WI38 (cell line): ENCODE data around the gene MRI1.
"Not testable (repeated sequence)": the region's sequence is repeated elsewhere in the genome, so short reads cannot be mapped to it uniquely, and the experiment has no call there.

ENCODE experiments used
- H3K4me3 ChIP-seq: 2 replicates; pipeline ENCODE4 v1.5.1; 2011; ENCODE audit warnings: low read depth, mild to moderate bottlenecking, control low read depth, low read length
- TF ChIP-seq, protein P1 (sequence below): IDR thresholded peaks from 2 replicates; pipeline ENCODE4 v1.5.1; 2012; ENCODE audit warnings: low read depth, mild to moderate bottlenecking, control low read depth, low read length

MRI1 gene

DNA sequence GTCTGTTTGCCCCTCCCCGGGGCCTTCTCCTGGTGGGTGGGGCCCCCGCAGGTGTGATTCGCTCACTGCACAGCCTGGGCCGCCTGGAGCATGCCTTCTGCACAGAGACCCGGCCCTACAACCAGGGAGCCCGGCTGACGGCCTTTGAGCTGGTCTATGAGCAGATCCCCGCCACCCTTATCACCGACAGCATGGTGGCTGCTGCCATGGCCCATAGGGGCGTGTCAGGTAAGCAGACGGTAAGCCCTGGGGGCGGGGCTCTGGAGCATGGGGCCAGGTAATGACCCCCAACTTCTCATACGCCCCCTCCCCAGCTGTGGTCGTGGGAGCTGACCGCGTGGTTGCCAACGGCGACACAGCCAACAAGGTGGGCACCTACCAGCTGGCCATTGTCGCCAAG, 4.2 kb downstream of the MRI1 start:
- TF ChIP-seq, protein P1, sequence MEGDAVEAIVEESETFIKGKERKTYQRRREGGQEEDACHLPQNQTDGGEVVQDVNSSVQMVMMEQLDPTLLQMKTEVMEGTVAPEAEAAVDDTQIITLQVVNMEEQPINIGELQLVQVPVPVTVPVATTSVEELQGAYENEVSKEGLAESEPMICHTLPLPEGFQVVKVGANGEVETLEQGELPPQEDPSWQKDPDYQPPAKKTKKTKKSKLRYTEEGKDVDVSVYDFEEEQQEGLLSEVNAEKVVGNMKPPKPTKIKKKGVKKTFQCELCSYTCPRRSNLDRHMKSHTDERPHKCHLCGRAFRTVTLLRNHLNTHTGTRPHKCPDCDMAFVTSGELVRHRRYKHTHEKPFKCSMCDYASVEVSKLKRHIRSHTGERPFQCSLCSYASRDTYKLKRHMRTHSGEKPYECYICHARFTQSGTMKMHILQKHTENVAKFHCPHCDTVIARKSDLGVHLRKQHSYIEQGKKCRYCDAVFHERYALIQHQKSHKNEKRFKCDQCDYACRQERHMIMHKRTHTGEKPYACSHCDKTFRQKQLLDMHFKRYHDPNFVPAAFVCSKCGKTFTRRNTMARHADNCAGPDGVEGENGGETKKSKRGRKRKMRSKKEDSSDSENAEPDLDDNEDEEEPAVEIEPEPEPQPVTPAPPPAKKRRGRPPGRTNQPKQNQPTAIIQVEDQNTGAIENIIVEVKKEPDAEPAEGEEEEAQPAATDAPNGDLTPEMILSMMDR = no peak
- H3K4me3 ChIP-seq = no peak overlapping the region

DNA sequence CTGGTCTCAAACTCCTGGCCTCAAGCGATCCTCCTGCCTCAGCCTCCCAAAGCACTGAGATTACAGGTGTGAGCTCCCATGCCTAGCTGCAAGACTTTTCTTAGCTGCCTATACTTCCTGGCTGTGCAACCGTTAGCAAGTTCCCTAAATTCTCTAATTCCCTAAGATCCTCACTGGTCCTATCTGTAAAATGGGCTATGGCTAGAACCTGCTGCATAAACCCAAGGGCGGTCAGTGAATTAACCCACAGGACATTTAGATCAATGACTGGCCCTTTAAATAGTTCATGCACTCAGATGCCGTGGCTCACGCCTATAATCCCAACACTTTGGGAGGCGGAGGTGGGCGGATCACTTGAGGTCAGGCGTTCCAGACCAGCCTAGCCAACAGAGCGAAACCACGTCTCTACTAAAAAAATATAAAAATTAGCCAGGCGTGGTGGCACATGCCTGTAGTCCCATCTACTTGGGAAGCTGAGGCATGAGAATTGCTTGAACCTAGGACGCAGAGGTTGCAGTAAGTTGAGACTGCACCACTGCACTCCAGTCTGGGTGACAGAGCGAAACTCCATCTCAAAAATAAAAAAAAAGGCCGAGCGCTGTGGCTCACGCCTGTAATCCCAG, 5.8 kb downstream of the MRI1 start:
- no peak overlapping the region for H3K4me3 ChIP-seq
- TF ChIP-seq, protein P1 = no peak

DNA sequence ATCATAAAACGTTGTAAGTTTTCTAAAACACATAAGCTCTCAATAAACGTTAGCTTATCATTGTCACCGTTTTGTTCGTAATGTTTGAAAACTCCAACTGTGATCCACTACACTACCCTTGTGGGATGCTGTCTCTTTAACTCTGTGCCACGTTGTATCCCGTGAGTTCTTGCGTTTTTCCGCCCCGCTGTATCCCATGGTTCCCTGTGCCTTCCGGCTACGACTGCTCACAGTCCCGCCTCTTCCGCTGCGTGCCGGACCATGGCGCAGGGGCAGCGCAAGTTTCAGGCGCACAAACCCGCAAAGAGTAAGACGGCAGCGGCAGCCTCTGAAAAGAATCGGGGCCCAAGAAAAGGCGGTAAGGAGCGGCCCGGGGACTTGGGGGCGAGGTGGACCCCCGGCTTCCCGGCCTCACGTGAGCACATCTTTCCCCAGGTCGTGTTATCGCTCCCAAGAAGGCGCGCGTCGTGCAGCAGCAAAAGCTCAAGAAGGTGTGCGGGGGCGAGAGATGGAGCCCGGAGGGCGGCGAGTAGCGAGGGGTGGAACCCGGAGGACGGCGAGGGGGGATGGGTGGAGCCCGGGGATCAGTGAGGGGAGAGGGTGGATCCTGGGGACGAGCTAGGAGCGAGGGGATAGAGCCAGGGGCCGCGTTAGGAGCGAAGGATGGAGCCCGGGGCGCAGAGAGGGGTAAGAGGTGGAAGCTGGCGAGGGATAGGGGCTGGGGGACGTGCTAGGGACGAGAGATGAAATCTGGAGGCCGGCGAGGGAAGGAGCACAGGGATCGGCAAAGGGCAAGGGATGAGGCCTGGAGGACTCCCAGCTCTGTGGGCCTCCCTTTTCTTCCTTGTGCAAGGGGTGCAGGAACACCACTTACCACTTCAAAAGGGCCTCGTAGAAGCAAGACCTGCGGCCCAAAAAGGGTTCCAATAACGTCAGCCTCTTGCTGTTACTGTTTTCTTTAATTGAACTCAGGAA, 10.2 kb downstream of the MRI1 start, which contains the start of gene C19orf53:
C19orf53 (plus strand) TSS at position 240 of the 975 bp plus-strand sequence; CDS start at position 262, 22 bp downstream.
- peak within 1 kb of the TSS; percentile 96 for H3K4me3 ChIP-seq
- TF ChIP-seq, protein P1 = no peak

DNA sequence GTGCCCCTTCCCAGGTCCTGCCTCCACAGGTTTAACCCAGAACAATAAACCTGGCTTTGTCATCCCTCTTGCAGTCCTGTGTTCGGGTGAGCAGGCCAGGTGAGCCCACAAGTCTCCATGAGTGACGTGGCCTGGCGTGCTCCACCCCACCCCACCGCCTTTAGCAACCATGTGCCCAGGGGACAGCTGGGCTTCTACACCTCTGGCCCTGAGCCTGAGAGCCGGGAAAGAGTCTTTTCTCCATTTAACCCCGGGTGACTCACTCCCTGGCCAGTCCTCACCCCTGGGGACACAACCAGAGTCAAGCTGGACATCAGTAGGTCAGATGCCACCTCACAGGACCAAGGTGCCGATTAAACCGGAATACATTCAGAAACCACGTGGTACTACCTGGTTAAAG, 14.1 kb downstream of the MRI1 start:
- TF ChIP-seq, protein P1 = no peak
- no peak overlapping the region for H3K4me3 ChIP-seq

DNA sequence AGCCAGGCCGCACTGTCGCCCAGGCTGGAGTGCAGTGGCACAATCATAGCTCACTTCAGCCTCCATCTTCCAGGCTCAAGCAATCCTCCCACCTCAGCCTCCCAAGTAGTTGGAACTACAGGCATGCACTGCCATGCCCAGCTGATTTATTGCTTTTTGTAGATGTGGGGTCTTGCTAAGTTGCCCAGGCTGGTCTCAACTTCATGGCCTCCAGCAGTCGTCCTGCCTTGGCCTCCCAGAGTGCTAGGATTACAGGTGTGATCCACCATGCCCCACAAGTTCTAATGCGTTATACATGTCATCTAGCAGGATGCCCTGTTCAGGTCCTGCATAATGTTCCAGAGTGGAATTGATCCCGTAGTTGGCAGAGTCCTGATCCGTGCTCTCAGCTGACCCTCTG, 14.5 kb downstream of the MRI1 start:
- no peak overlapping the region for H3K4me3 ChIP-seq
- TF ChIP-seq, protein P1 = no peak

DNA sequence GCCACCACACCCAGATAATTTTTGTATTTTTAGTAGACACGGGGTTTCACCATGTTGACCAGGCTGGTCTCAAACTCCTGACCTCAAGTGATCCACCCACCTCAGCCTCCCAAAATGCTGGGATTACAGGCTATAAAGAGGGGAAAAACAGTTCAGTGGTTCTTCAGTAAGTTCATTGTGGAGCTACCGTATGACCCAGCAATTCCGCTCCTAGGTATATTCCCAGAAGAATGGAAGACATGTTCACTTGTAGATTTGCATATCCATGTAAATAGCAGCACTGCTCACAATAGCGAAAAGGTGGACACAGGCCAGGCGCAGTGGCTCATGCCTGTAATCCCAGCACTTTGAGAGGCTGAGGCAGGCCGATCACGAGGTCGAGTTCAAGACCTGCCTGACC, 15.5 kb downstream of the MRI1 start:
- not testable (repeated sequence) for H3K4me3 ChIP-seq

DNA sequence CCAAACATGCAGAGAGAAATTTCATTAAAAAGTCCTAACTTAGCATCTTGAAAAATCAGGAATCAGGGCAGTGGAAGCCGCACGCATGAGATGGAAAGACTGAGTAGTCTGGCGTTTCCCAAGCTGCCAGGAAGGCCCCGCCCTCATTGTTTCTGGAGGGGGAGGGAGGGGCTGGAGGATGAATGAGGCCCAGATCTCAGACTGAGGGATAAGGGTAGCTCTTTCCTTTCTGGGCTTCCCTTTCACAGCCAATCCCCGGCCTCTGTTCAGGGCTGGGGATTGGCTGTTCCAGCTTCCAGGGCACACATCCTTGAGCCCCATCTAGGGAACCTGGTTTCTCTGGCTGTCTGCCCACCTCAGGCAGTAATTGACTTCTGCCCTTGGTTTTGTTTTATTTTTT, 17.2 kb downstream of the MRI1 start:
- TF ChIP-seq, protein P1 = no peak
- no peak overlapping the region for H3K4me3 ChIP-seq
